Liver (tissue), 9 donors: ENCODE results near the gene COL23A1. TPM values are rescaled to one million over a fixed set of nuclear protein-coding genes. Genes with fewer than 3 reads are reported as not detected.

Source experiments
- DNase-seq: peaks from one replicate; pipeline ENCODE4 v3.0.0-alpha.2; 2017; ENCODE audit warnings: low spot score
- H3K27ac ChIP-seq, 2 donors: one replicate each; pipeline ENCODE4 v1.7.0; 2013; ENCODE audit warnings: inconsistent platforms in 2 of 2, low read length in 2 of 2, control low read depth in 1 of 2, low read depth in 1 of 2, mild to moderate bottlenecking in 1 of 2
- H3K27me3 ChIP-seq, 4 donors: one replicate each; pipeline versions ENCODE4 v1.6.1 to v1.7.0; 2013; ENCODE audit warnings: low read length in 3 of 4, inconsistent platforms in 1 of 4, mild to moderate bottlenecking in 1 of 4, moderate library complexity in 1 of 4; ENCODE audit not compliant: control insufficient read depth in 4 of 4, insufficient read depth in 4 of 4
- H3K36me3 ChIP-seq, 4 donors: one replicate each; pipeline versions ENCODE4 v1.6.1 to v1.7.0; 2013; ENCODE audit warnings: low read length in 3 of 4, mild to moderate bottlenecking in 3 of 4, low read depth in 1 of 4, moderate library complexity in 1 of 4; ENCODE audit not compliant: control insufficient read depth in 4 of 4, insufficient read depth in 3 of 4
- H3K4me1 ChIP-seq, 4 donors: one replicate each; pipeline versions ENCODE4 v1.6.1 to v1.7.0; 2013; ENCODE audit warnings: low read length in 3 of 4, mild to moderate bottlenecking in 3 of 4, moderate library complexity in 1 of 4; ENCODE audit not compliant: control insufficient read depth in 4 of 4, insufficient read depth in 4 of 4
- H3K4me3 ChIP-seq, 3 donors: one replicate each; pipeline versions ENCODE4 v1.6.1 to v1.7.0; 2013; ENCODE audit warnings: low read length in 3 of 3, control low read depth in 1 of 3, low read depth in 1 of 3, mild to moderate bottlenecking in 1 of 3
- H3K9ac ChIP-seq, 2 donors: one replicate each; pipeline ENCODE4 v1.7.0; 2013; ENCODE audit warnings: low read length in 2 of 2, mild to moderate bottlenecking in 2 of 2, moderate library complexity in 2 of 2, control low read depth in 1 of 2, low read depth in 1 of 2
- H3K9me3 ChIP-seq, 4 donors: one replicate each; pipeline versions ENCODE4 v1.6.1 to v1.7.0; 2013; ENCODE audit warnings: low read length in 3 of 4; ENCODE audit not compliant: control insufficient read depth in 4 of 4
- EGR1 ChIP-seq, 2 donors: IDR thresholded peaks; 2 replicates each; pipeline ENCODE4 v1.6.1; 2016 to 2018; ENCODE audit warnings: antibody characterized with exemption in 2 of 2, low read depth in 2 of 2
- FOXA1 ChIP-seq: IDR thresholded peaks from 2 replicates; pipeline ENCODE4 v1.6.1; 2016; ENCODE audit warnings: antibody characterized with exemption
- FOXA2 ChIP-seq: IDR thresholded peaks from 2 replicates; pipeline ENCODE4 v1.6.1; 2016; ENCODE audit warnings: antibody characterized with exemption
- GABPA ChIP-seq, 2 donors: IDR thresholded peaks in 1 of 2; conservative IDR thresholded peaks in 1 of 2; 2 replicates each; pipeline ENCODE4 v1.6.1; 2016; ENCODE audit warnings: antibody characterized with exemption in 2 of 2, mild to moderate bottlenecking in 1 of 2, moderate library complexity in 1 of 2
- HNF4A ChIP-seq, 2 donors: conservative IDR thresholded peaks; 2 replicates each; pipeline ENCODE4 v1.6.1; 2016; ENCODE audit warnings: antibody characterized with exemption in 2 of 2, mild to moderate bottlenecking in 2 of 2
- JUND ChIP-seq, 2 donors: IDR thresholded peaks; 2 replicates each; pipeline ENCODE4 v1.6.1; 2016; ENCODE audit warnings: antibody characterized with exemption in 2 of 2
- NR2F2 ChIP-seq: IDR thresholded peaks from 2 replicates; pipeline ENCODE4 v1.6.1; 2016; ENCODE audit warnings: antibody characterized with exemption
- RAD21 ChIP-seq, 2 donors: IDR thresholded peaks; 2 replicates each; pipeline ENCODE4 v1.6.1; 2016; ENCODE audit warnings: antibody characterized with exemption in 2 of 2, mild to moderate bottlenecking in 2 of 2
- RXRA ChIP-seq, 2 donors: IDR thresholded peaks; 2 replicates each; pipeline ENCODE4 v1.6.1; 2017 to 2018; ENCODE audit warnings: antibody characterized with exemption in 2 of 2, mild to moderate bottlenecking in 1 of 2
- SP1 ChIP-seq: IDR thresholded peaks from 2 replicates; pipeline ENCODE4 v1.6.1; 2018; ENCODE audit warnings: antibody characterized with exemption, mild to moderate bottlenecking
- TAF1 ChIP-seq: conservative IDR thresholded peaks from 2 replicates; pipeline ENCODE4 v1.6.1; 2016; ENCODE audit warnings: antibody characterized with exemption, mild to moderate bottlenecking
- YY1 ChIP-seq: IDR thresholded peaks from 2 replicates; pipeline ENCODE4 v1.6.1; 2016; ENCODE audit warnings: antibody characterized with exemption, mild to moderate bottlenecking
- ZBTB33 ChIP-seq: IDR thresholded peaks from 2 replicates; pipeline ENCODE4 v1.6.1; 2016; ENCODE audit warnings: antibody characterized with exemption
- WGBS: extraction: QIAGEN DNeasy Blood & Tissue Kit; methylation state at CpG from one replicate; pipeline ENCODE4 v1.1.7; 2013; 5-methylcytosine and 5-hydroxymethylcytosine counted together
- polyA plus RNA-seq, 2 donors: library from polyadenylated mRNA; stranded (reverse) in 1 of 2; unstranded in 1 of 2; fragments of 200-250 nt in 1 of 2; fragments of >200 nt in 1 of 2; fragmentation: Nextera tagmentation in 1 of 2; extraction: Ambion mirVana in 1 of 2; gene quantifications; one replicate each; pipeline versions ENCODE4 v1.2.1 to v1.2.3, GENCODE V29; 2013 to 2015
- total RNA-seq, 2 donors: library from RNA; depleted of rRNA; stranded (reverse); fragments of >200 nt; gene quantifications; one replicate each; pipeline ENCODE4 v1.2.3, GENCODE V29; 2014
- donor health status: healthy.
- donor health status: healthy.
- donor health status: healthy.
- donor health status: healthy.
- donor health status: healthy.

Gene COL23A1
- total and polyA plus RNA-seq, 4 donors, result 0.08 to 1.4 (median 0.27) TPM

GRCh38 chr5:178252258-178252657, 337.9 kb downstream of the COL23A1 start:
- Histone ChIP-seq H3K9me3 (no peaks in the 10 kb centered on the region), H3K36me3 (no peaks in the 10 kb centered on the region), H3K4me1 (peaks cover 0 to 11% (median 4%) of the 10 kb centered on the region in 4 donors), H3K4me3 (no peak overlapping the region), H3K9ac (no peak overlapping the region), H3K27ac (no peak overlapping the region), H3K27me3 (no peaks in the 10 kb centered on the region)
- DNase-seq, result no peak
- TF ChIP-seq NR2F2, result peak; percentile 66
- TF ChIP-seq GABPA (IDR thresholded peaks at IDR 0.05 in 1 of 2, conservative IDR thresholded peaks at IDR 0.05 in 1 of 2), result no peak
- WGBS, result 83% methylated on average over 8 of the region's 8 CpGs

- Histone ChIP-seq H3K36me3 (no peaks in the 10 kb centered on the region), H3K9ac (no peak overlapping the region), H3K27me3 (no peaks in the 10 kb centered on the region), H3K27ac (no peak overlapping the region), H3K4me1 (peaks cover 0 to 11% (median 4%) of the 10 kb centered on the region in 4 donors), H3K9me3 (no peaks in the 10 kb centered on the region), H3K4me3 (no peak overlapping the region)
- DNase-seq, result no peak
- TF ChIP-seq NR2F2 (no peak), GABPA (IDR thresholded peaks at IDR 0.05 in 1 of 2, conservative IDR thresholded peaks at IDR 0.05 in 1 of 2) (no peak), YY1 (no peak)
- WGBS, result 82% methylated on average over 6 of the region's 6 CpGs
Observed at GRCh38 chr5:178250263-178250662, 339.9 kb downstream of the COL23A1 start.

- TF ChIP-seq JUND (IDR thresholded peaks at IDR 0.05) (no peak), EGR1 (IDR thresholded peaks at IDR 0.05; ENCODE audit: low read depth in 2 of 2) (no peak), TAF1 (no peak), FOXA2 (no peak), HNF4A (conservative IDR thresholded peaks at IDR 0.05) (peak; percentile 35 to 56), NR2F2 (no peak), FOXA1 (no peak), RXRA (IDR thresholded peaks at IDR 0.05) (peak in 1 of 2 donors; percentile 48), ZBTB33 (no peak), RAD21 (IDR thresholded peaks at IDR 0.05) (no peak), SP1 (peak; percentile 12)
- no peak overlapping the region for H3K4me3 ChIP-seq
- H3K27ac ChIP-seq, result peak overlapping the region; percentile 13 to 28
- no peak overlapping the region for H3K9ac ChIP-seq
- no peaks in the 10 kb centered on the region for H3K36me3 ChIP-seq
- H3K4me1 ChIP-seq, result peaks cover 0 to 11% (median 4%) of the 10 kb centered on the region in 4 donors
- WGBS, result 68% methylated on average over 13 of the region's 13 CpGs
- no peak for DNase-seq
- no peaks in the 10 kb centered on the region for H3K9me3 ChIP-seq
- H3K27me3 ChIP-seq, result no peaks in the 10 kb centered on the region
Observed at GRCh38 chr5:178249191-178249989, 340.8 kb downstream of the COL23A1 start.
